IMR-90 (cell line): ENCODE data around the gene PPP3R2. TPM values are rescaled to one million over a fixed set of nuclear protein-coding genes. Genes with fewer than 3 reads are reported as not detected.

Experiments
- ATAC-seq: fragments of 200-7000 bp; cut with Tn5 transposase; 2 replicates; pipeline ENCODE4 v1.9.1; 2020; ENCODE audit warnings: low read depth, mild to moderate bottlenecking, moderate library complexity
- BruUV-seq: library from RNA; stranded (reverse); fragments of 400-500 nt; replicated peaks from 2 replicates; lab custom pipeline; 2021; lab: Mats Ljungman, UMichigan
- CTCF ChIA-PET: fragments of 300-600 bp; formaldehyde crosslinking; extraction: SDS; loops from one replicate; lab custom pipeline; 2021; ENCODE audit warnings: antibody characterized with exemption; lab: Yijun Ruan, JAX
- POLR2A ChIA-PET: fragments of 300-600 bp; sonication (Branson Sonifier 250); formaldehyde crosslinking; loops from one replicate; lab custom pipeline; 2022; ENCODE audit warnings: antibody characterized with exemption; ENCODE audit not compliant: unreplicated experiment; lab: Charles Lee
- DNase-seq: peaks from one replicate; pipeline ENCODE4 v3.0.0; 2013
- H2AFZ ChIP-seq: replicated peaks from 2 replicates; pipeline ENCODE3; 2013; ENCODE audit warnings: low read length, mild to moderate bottlenecking; ENCODE audit not compliant: poor library complexity
- H2AK5ac ChIP-seq: 2 replicates; pipeline ENCODE4 v1.6.1; 2013; ENCODE audit warnings: low read depth, low read length, inconsistent platforms
- H2AK9ac ChIP-seq: replicated peaks from 2 replicates; pipeline ENCODE3; 2013; ENCODE audit warnings: mild to moderate bottlenecking, low read depth, low read length, moderate library complexity; ENCODE audit not compliant: poor library complexity
- H2BK120ac ChIP-seq: 2 replicates; pipeline ENCODE4 v1.6.1; 2013; ENCODE audit warnings: low read depth, low read length, inconsistent platforms
- H2BK15ac ChIP-seq: 3 replicates; pipeline ENCODE4 v1.6.1; 2013; ENCODE audit warnings: low read depth, low read length, inconsistent platforms
- H2BK20ac ChIP-seq: 2 replicates; pipeline ENCODE4 v1.6.1; 2013; ENCODE audit warnings: low read depth, mild to moderate bottlenecking, inconsistent platforms, low read length, moderate library complexity
- H2BK5ac ChIP-seq: 2 replicates; pipeline ENCODE4 v1.6.1; 2013; ENCODE audit warnings: mild to moderate bottlenecking, low read depth, low read length, inconsistent platforms; ENCODE audit not compliant: poor library complexity, severe bottlenecking
- H3K14ac ChIP-seq: replicated peaks from 2 replicates; pipeline ENCODE4 v1.6.1; 2013; ENCODE audit warnings: low read depth, low read length, inconsistent platforms
- H3K18ac ChIP-seq: 2 replicates; pipeline ENCODE4 v1.6.1; 2013; ENCODE audit warnings: low read depth, low read length, control low read depth
- H3K23ac ChIP-seq: 2 replicates; pipeline ENCODE4 v1.6.1; 2013; ENCODE audit warnings: low read depth, low read length, inconsistent platforms
- H3K27ac ChIP-seq: 2 replicates; pipeline ENCODE4 v1.5.1; 2013; ENCODE audit warnings: mild to moderate bottlenecking, control low read depth, low read length; ENCODE audit not compliant: insufficient read depth
- H3K27me3 ChIP-seq: 2 replicates; pipeline ENCODE4 v1.6.1; 2013; ENCODE audit warnings: low read length; ENCODE audit not compliant: control insufficient read depth, insufficient read depth
- H3K36me3 ChIP-seq: 2 replicates; pipeline ENCODE4 v1.6.1; 2013; ENCODE audit warnings: low read length, mixed read lengths; ENCODE audit not compliant: control insufficient read depth, insufficient read depth
- H3K4ac ChIP-seq: 2 replicates; pipeline ENCODE4 v1.6.1; 2013; ENCODE audit warnings: low read depth, low read length, inconsistent platforms
- H3K4me1 ChIP-seq: 2 replicates; pipeline ENCODE4 v1.6.1; 2013; ENCODE audit warnings: low read length, mixed read lengths; ENCODE audit not compliant: control insufficient read depth, insufficient read depth
- H3K4me2 ChIP-seq: 2 replicates; pipeline ENCODE4 v1.6.1; 2013; ENCODE audit warnings: low read depth, mild to moderate bottlenecking, control low read depth, low read length, moderate library complexity
- H3K4me3 ChIP-seq: 2 replicates; pipeline ENCODE4 v1.5.1; 2013; ENCODE audit warnings: low read depth, mild to moderate bottlenecking, control low read depth, low read length, moderate library complexity; ENCODE audit not compliant: insufficient read depth
- H3K56ac ChIP-seq: 2 replicates; pipeline ENCODE4 v1.6.1; 2013; ENCODE audit warnings: low read length, inconsistent platforms; ENCODE audit not compliant: insufficient read depth; ENCODE audit errors: extremely low read depth
- H3K79me1 ChIP-seq, 2 experiments: 2 replicates each; pipeline ENCODE4 v1.6.1; 2013; ENCODE audit warnings: low read length in 2 of 2, inconsistent platforms in 1 of 2, low read depth in 1 of 2
- H3K9ac ChIP-seq: 2 replicates; pipeline ENCODE4 v1.6.1; 2013; ENCODE audit warnings: low read depth, low read length, control low read depth
- H3K9me1 ChIP-seq: 2 replicates; pipeline ENCODE4 v1.6.1; 2013; ENCODE audit warnings: low read length, inconsistent platforms; ENCODE audit not compliant: insufficient read depth
- H3K9me3 ChIP-seq: 2 replicates; pipeline ENCODE4 v1.6.1; 2013; ENCODE audit warnings: low read length; ENCODE audit not compliant: control insufficient read depth, insufficient read depth
- H4K20me1 ChIP-seq: 2 replicates; pipeline ENCODE4 v1.6.1; 2013; ENCODE audit warnings: low read length, inconsistent platforms; ENCODE audit not compliant: insufficient read depth
- H4K5ac ChIP-seq: 2 replicates; pipeline ENCODE4 v1.6.1; 2013; ENCODE audit warnings: mild to moderate bottlenecking, low read depth, low read length, control low read depth
- H4K8ac ChIP-seq, 2 experiments: 2 replicates each; pipeline ENCODE4 v1.6.1; 2013; ENCODE audit warnings: low read depth in 2 of 2, low read length in 2 of 2, control low read depth in 1 of 2, inconsistent platforms in 1 of 2
- H4K91ac ChIP-seq: 2 replicates; pipeline ENCODE4 v1.6.1; 2013; ENCODE audit warnings: low read depth, low read length, inconsistent platforms; ENCODE audit not compliant: insufficient read depth
- BHLHE40 ChIP-seq: fragments of 150-350 bp; IDR thresholded peaks from 2 replicates; pipeline ENCODE4 v1.6.1; 2016; ENCODE audit warnings: mild to moderate bottlenecking, low read depth, low read length
- CEBPB ChIP-seq: IDR thresholded peaks from 2 replicates; pipeline ENCODE4 v1.6.1; 2012; ENCODE audit warnings: low read depth, low read length, improper control_type of control experiment
- CHD1 ChIP-seq: IDR thresholded peaks from 2 replicates; pipeline ENCODE4 v1.6.1; 2012; ENCODE audit warnings: low read depth, low read length, improper control_type of control experiment
- MAFK ChIP-seq: IDR thresholded peaks from 2 replicates; pipeline ENCODE4 v1.6.1; 2012; ENCODE audit warnings: low read depth, low read length, improper control_type of control experiment
- MAZ ChIP-seq: IDR thresholded peaks from 2 replicates; pipeline ENCODE4 v1.6.1; 2012; ENCODE audit warnings: low read depth, mild to moderate bottlenecking, low read length, improper control_type of control experiment, moderate library complexity, borderline replicate concordance
- MXI1 ChIP-seq: IDR thresholded peaks from 2 replicates; pipeline ENCODE4 v1.6.1; 2012; ENCODE audit warnings: low read depth, mild to moderate bottlenecking, low read length, moderate library complexity, borderline replicate concordance
- NFE2L2 ChIP-seq: fragments of 150-350 bp; IDR thresholded peaks from 2 replicates; pipeline ENCODE4 v1.6.1; 2016; ENCODE audit warnings: low read depth, mild to moderate bottlenecking, low read length
- POLR2A ChIP-seq: IDR thresholded peaks from 2 replicates; pipeline ENCODE4 v1.6.1; 2012; ENCODE audit warnings: mild to moderate bottlenecking, low read depth, low read length
- RAD21 ChIP-seq: IDR thresholded peaks from 2 replicates; pipeline ENCODE4 v1.6.1; 2012; ENCODE audit warnings: low read length, improper control_type of control experiment
- RCOR1 ChIP-seq: IDR thresholded peaks from 2 replicates; pipeline ENCODE4 v1.6.1; 2012; ENCODE audit warnings: mild to moderate bottlenecking, low read length, improper control_type of control experiment; ENCODE audit not compliant: insufficient replicate concordance
- RFX5 ChIP-seq: IDR thresholded peaks from 2 replicates; pipeline ENCODE4 v1.8.0; 2012; ENCODE audit warnings: low read depth, mild to moderate bottlenecking, low read length, moderate library complexity
- SMC3 ChIP-seq: fragments of 150-350 bp; IDR thresholded peaks from 2 replicates; pipeline ENCODE4 v1.6.1; 2016; ENCODE audit warnings: low read depth, mild to moderate bottlenecking, antibody characterized with exemption, low read length, moderate library complexity
- WGBS, 2 experiments: methylation state at CpG; one replicate each; pipeline versions ENCODE4 v1.1.5 to v1.1.7; 2013; ENCODE audit warnings: missing lambda C conversion rate in 2 of 2; ENCODE audit not compliant: insufficient read length in 1 of 2; ENCODE audit errors: extremely low coverage in 2 of 2; 5-methylcytosine and 5-hydroxymethylcytosine counted together
- dilution Hi-C: fragments of 300-500 bp; cut with HindIII; formaldehyde crosslinking; loops from one replicate; pipeline ENCODE4 v1.14.3; 2018; ENCODE audit warnings: low sequenced_read_pairs; ENCODE audit not compliant: unreplicated experiment
- in situ Hi-C: fragments of 300-500 bp; cut with MboI; formaldehyde crosslinking; loops from 3 replicates; pipeline ENCODE4 v1.14.3; 2019; ENCODE audit warnings: low sequenced_read_pairs, inconsistent platforms, mixed read lengths
- intact Hi-C: fragments of 100-400 bp; cut with micrococcal nuclease; formaldehyde crosslinking; loops from 2 replicates; pipeline ENCODE4 v1.10.0; 2022
- polyA plus RNA-seq, 3 experiments: library from polyadenylated mRNA; depleted of rRNA; stranded (reverse); fragments of >200 nt; gene quantifications; 2 replicates each; pipeline ENCODE4 v1.2.3, GENCODE V29; 2012; ENCODE audit warnings: low replicate concordance in 1 of 3
- total RNA-seq: library from RNA; depleted of rRNA; stranded (reverse); fragments of >200 nt; gene quantifications from 2 replicates; pipeline ENCODE4 v1.2.3, GENCODE V29; 2012
- TF ChIP-seq, protein P1 (sequence below): conservative IDR thresholded peaks from 2 replicates; pipeline ENCODE4 v1.5.1; 2012; ENCODE audit warnings: mild to moderate bottlenecking, low read depth, low read length, improper control_type of control experiment
- TF ChIP-seq, protein P2 (sequence below): fragments of 150-350 bp; IDR thresholded peaks from 2 replicates; pipeline ENCODE4 v1.6.1; 2016; ENCODE audit warnings: low read depth, mild to moderate bottlenecking, low read length, moderate library complexity, borderline replicate concordance

The PPP3R2 gene
- total and polyA plus RNA-seq, 2 of the 4 experiments (the other 2 are of a cell fraction), result not detected

DNA sequence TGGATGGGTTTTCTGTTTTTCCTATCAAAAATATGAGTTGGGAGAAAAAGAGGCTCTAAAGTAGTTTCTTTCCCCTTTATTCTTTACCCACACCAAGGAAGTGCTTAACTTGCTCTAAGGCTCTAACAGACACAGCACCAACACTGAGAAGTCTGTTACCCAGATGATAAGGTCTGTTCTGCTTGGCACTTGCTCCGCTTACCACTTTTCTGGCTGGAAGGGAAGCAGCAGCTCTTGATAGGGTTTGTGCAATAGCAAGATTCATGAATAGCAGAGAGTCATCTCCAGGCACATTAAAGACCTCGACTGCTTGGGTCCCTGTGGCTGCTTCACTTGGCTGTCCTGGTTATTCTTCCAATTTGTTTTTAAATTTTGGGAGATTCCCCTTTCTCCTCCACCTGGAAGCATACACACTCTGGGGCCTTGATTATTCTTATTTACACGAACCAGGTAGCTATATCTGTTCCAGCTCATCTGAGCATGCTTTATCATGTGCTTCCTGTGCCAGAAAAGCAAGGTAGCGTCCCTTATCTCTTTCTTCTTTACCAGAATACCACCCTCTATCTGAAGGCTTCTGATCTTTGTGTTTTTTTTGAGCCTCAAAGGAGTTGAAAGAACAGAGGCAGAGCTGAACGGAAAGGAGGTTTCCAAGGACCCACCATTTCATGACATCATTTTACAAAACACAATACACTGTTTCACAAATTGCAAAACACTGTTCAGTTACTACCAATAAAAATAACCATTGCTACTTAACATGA is 24.8 kb downstream of the PPP3R2 start:
- H3K27me3 ChIP-seq, result no peaks in the 10 kb centered on the region
- H3K18ac ChIP-seq, result no peak overlapping the region
- H2AK5ac ChIP-seq, result no peak overlapping the region
- no peak overlapping the region for H3K56ac ChIP-seq
- no CpG with 5 or more reads among the region's 5 CpGs for WGBS, 2 experiments
- H4K8ac ChIP-seq, result no peak overlapping the region
- CTCF ChIA-PET, result no interaction called here
- H3K14ac ChIP-seq, result no peak overlapping the region
- H3K4me3 ChIP-seq, result no peak overlapping the region
- H2AFZ ChIP-seq, result no peak overlapping the region
- no peak overlapping the region for H2BK15ac ChIP-seq
- no peaks in the 10 kb centered on the region for H3K9me1 ChIP-seq
- H3K23ac ChIP-seq, result no peak overlapping the region
- no peaks in the 10 kb centered on the region for H3K9me3 ChIP-seq
- H3K36me3 ChIP-seq, result 0 out of 2 replicates have a peak, but pooled peaks cover 3% of the 10 kb centered on the region
- H2AK9ac ChIP-seq, result no peak overlapping the region
- dilution Hi-C loops (no loop called here), intact Hi-C loops (no loop called here), in situ Hi-C loops (no loop called here)
- H3K4ac ChIP-seq, result no peak overlapping the region
- no peak overlapping the region for H3K9ac ChIP-seq
- no peak overlapping the region for H2BK5ac ChIP-seq
- ATAC-seq (no peak), DNase-seq (no peak)
- no peak overlapping the region for H3K27ac ChIP-seq
- no peak overlapping the region for H4K91ac ChIP-seq
- H3K4me1 ChIP-seq, result no peaks in the 10 kb centered on the region
- H3K79me1 ChIP-seq, result no peaks in the 10 kb centered on the region
- no peak overlapping the region for H2BK120ac ChIP-seq
- POLR2A ChIA-PET, result no interaction called here
- no peak overlapping the region for H4K5ac ChIP-seq
- H3K4me2 ChIP-seq, result no peak overlapping the region
- H4K20me1 ChIP-seq, result no peaks in the 10 kb centered on the region
- TF ChIP-seq RAD21, result no peak
- no peak for TF ChIP-seq CEBPB
- TF ChIP-seq MXI1, result no peak
- no peak for TF ChIP-seq MAFK
- TF ChIP-seq POLR2A, result no peak
- TF ChIP-seq RFX5, result no peak
- no peak for TF ChIP-seq CHD1
- TF ChIP-seq, protein P1, sequence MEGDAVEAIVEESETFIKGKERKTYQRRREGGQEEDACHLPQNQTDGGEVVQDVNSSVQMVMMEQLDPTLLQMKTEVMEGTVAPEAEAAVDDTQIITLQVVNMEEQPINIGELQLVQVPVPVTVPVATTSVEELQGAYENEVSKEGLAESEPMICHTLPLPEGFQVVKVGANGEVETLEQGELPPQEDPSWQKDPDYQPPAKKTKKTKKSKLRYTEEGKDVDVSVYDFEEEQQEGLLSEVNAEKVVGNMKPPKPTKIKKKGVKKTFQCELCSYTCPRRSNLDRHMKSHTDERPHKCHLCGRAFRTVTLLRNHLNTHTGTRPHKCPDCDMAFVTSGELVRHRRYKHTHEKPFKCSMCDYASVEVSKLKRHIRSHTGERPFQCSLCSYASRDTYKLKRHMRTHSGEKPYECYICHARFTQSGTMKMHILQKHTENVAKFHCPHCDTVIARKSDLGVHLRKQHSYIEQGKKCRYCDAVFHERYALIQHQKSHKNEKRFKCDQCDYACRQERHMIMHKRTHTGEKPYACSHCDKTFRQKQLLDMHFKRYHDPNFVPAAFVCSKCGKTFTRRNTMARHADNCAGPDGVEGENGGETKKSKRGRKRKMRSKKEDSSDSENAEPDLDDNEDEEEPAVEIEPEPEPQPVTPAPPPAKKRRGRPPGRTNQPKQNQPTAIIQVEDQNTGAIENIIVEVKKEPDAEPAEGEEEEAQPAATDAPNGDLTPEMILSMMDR, result no peak
- TF ChIP-seq BHLHE40, result no peak
- TF ChIP-seq, protein P2, sequence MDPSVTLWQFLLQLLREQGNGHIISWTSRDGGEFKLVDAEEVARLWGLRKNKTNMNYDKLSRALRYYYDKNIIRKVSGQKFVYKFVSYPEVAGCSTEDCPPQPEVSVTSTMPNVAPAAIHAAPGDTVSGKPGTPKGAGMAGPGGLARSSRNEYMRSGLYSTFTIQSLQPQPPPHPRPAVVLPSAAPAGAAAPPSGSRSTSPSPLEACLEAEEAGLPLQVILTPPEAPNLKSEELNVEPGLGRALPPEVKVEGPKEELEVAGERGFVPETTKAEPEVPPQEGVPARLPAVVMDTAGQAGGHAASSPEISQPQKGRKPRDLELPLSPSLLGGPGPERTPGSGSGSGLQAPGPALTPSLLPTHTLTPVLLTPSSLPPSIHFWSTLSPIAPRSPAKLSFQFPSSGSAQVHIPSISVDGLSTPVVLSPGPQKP, result no peak
- no peak for TF ChIP-seq MAZ
- no peak for TF ChIP-seq RCOR1
- no peak for TF ChIP-seq NFE2L2
- no peak for TF ChIP-seq SMC3
- H2BK20ac ChIP-seq, result no peak overlapping the region
- no TSS peak for BruUV-seq
